ENCODE data around the gene CDH16.
"Not testable (repeated sequence)": the region's sequence is repeated elsewhere in the genome, so short reads cannot be mapped to it uniquely, and the experiment has no call there.

The CDH16 gene

GRCh38 chr16:66918803-66919568, at the start of gene CDH16:
TSS of gene CDH16 (minus strand) at chr16:66918885. CDS start at chr16:66918065, 820 bp downstream.
- no peak for DNase-seq (ENCODE audit: low read depth, low spot score)

- no peak for DNase-seq (ENCODE audit: low read depth, low spot score)
Observed at GRCh38 chr16:66964049-66964448, 45.4 kb upstream of the CDH16 start.

- DNase-seq (ENCODE audit: low read depth, low spot score), result no peak
Observed at GRCh38 chr16:66961914-66962313, 43.2 kb upstream of the CDH16 start.

GRCh38 chr16:66961065-66961744, 42.5 kb upstream of the CDH16 start, which contains the start of gene CES3:
TSS of gene CES3 (plus strand) at chr16:66961266. CDS start at chr16:66961308, 42 bp downstream.
- no peak for DNase-seq (ENCODE audit: low read depth, low spot score)

GRCh38 chr16:66960270-66960669, 41.6 kb upstream of the CDH16 start:
- no peak for DNase-seq (ENCODE audit: low read depth, low spot score)

GRCh38 chr16:66959704-66960161, 41.0 kb upstream of the CDH16 start:
- DNase-seq (ENCODE audit: low read depth, low spot score), result no peak

- DNase-seq (ENCODE audit: low read depth, low spot score), result no peak
Observed at GRCh38 chr16:66958857-66959703, 40.4 kb upstream of the CDH16 start.

GRCh38 chr16:66956154-66956457, 37.4 kb upstream of the CDH16 start:
- not testable (repeated sequence) for DNase-seq (ENCODE audit: low read depth, low spot score)

GRCh38 chr16:66955363-66956153, 36.9 kb upstream of the CDH16 start:
- DNase-seq (ENCODE audit: low read depth, low spot score), result not testable (repeated sequence)

GRCh38 chr16:66954097-66954659, 35.5 kb upstream of the CDH16 start:
- DNase-seq (ENCODE audit: low read depth, low spot score), result peak; percentile 65

- no peak for DNase-seq (ENCODE audit: low read depth, low spot score)
Observed at GRCh38 chr16:66953462-66954096, 34.9 kb upstream of the CDH16 start.

- DNase-seq (ENCODE audit: low read depth, low spot score), result no peak
Observed at GRCh38 chr16:66952430-66953110, 33.9 kb upstream of the CDH16 start.

GRCh38 chr16:66950971-66951790, 32.5 kb upstream of the CDH16 start:
- no peak for DNase-seq (ENCODE audit: low read depth, low spot score)

GRCh38 chr16:66950437-66950836, 31.8 kb upstream of the CDH16 start:
- DNase-seq (ENCODE audit: low read depth, low spot score), result no peak

- no peak for DNase-seq (ENCODE audit: low read depth, low spot score)
Observed at GRCh38 chr16:66949472-66949871, 30.8 kb upstream of the CDH16 start.

GRCh38 chr16:66948837-66949225, 30.1 kb upstream of the CDH16 start:
- no peak for DNase-seq (ENCODE audit: low read depth, low spot score)

- no peak for DNase-seq (ENCODE audit: low read depth, low spot score)
Observed at GRCh38 chr16:66948134-66948836, 29.6 kb upstream of the CDH16 start.

- peak; percentile 69 for DNase-seq (ENCODE audit: low read depth, low spot score)
Observed at GRCh38 chr16:66947302-66948065, 28.8 kb upstream of the CDH16 start.
